HFFc6 (cell line): ENCODE data around the gene APOA5. TPM values are rescaled to one million over a fixed set of nuclear protein-coding genes. Genes with fewer than 3 reads are reported as not detected.

Experiments used
- DNase-seq: peaks from one replicate; pipeline ENCODE4 v3.0.0-alpha.2; 2018
- H3K27ac Mint-ChIP-seq: 2 replicates; pipeline ENCODE4 v1.8.0; 2020; ENCODE audit warnings: mild to moderate bottlenecking, mixed read lengths
- H3K27me3 Mint-ChIP-seq: 2 replicates; pipeline ENCODE4 v1.8.0; 2021; ENCODE audit warnings: mild to moderate bottlenecking, moderate library complexity, mixed read lengths; ENCODE audit not compliant: insufficient read depth
- H3K36me3 Mint-ChIP-seq: 2 replicates; pipeline ENCODE4 v1.8.0; 2021; ENCODE audit warnings: low read depth, mixed read lengths
- H3K4me1 Mint-ChIP-seq: 2 replicates; pipeline ENCODE4 v1.8.0; 2020; ENCODE audit warnings: low read depth, mixed read lengths
- H3K4me3 Mint-ChIP-seq: 2 replicates; pipeline ENCODE4 v1.8.0; 2020; ENCODE audit warnings: mild to moderate bottlenecking, moderate library complexity, mixed read lengths
- H3K9me3 Mint-ChIP-seq: 2 replicates; pipeline ENCODE4 v1.8.0; 2020; ENCODE audit warnings: mild to moderate bottlenecking, mixed read lengths
- long read RNA-seq: library from polyadenylated mRNA; unstranded; transcript quantifications from one replicate; pipeline ENCODE4 v2.0.0, GENCODE V29; 2019
- total RNA-seq, 6 experiments: library from RNA; stranded (reverse); fragmentation: NEBNext Ultra II Directional; extraction: Animal tissue kit (Norgen Biotek cat#: 25700); gene quantifications; 2 replicates in 1 of 6; 3 replicates in 5 of 6; pipeline ENCODE4 v1.2.3, GENCODE V29; 2021
- TF ChIP-seq, protein P1 (sequence below): fragments of 200-600 bp; sonication (generic); IDR thresholded peaks from 2 replicates; pipeline ENCODE4 v1.5.0; 2021; ENCODE audit warnings: antibody characterized with exemption, mild to moderate bottlenecking

APOA5 gene, protein sequence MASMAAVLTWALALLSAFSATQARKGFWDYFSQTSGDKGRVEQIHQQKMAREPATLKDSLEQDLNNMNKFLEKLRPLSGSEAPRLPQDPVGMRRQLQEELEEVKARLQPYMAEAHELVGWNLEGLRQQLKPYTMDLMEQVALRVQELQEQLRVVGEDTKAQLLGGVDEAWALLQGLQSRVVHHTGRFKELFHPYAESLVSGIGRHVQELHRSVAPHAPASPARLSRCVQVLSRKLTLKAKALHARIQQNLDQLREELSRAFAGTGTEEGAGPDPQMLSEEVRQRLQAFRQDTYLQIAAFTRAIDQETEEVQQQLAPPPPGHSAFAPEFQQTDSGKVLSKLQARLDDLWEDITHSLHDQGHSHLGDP
- not detected for total RNA-seq
- long read RNA-seq, result 0 reads

GRCh38 chr11:116791813-116792143 lies at the start of gene APOA5:
Gene APOA5 (minus strand): TSS chr11:116791879. CDS start chr11:116791860, 19 bp downstream.
- Mint-ChIP-seq H3K27ac (no peak within 1 kb of the TSS), H3K4me3 (no peak within 1 kb of the TSS; the same call in 1 of the 2 replicates), H3K4me1 (peaks cover 42% of the 10 kb centered on the region), H3K27me3 (peaks cover 1% of the 10 kb centered on the region; the same call in 1 of the 2 replicates), H3K36me3 (peaks cover 6% of the 10 kb centered on the region), H3K9me3 (no peaks in the 10 kb centered on the region)
- TF ChIP-seq, protein P1, sequence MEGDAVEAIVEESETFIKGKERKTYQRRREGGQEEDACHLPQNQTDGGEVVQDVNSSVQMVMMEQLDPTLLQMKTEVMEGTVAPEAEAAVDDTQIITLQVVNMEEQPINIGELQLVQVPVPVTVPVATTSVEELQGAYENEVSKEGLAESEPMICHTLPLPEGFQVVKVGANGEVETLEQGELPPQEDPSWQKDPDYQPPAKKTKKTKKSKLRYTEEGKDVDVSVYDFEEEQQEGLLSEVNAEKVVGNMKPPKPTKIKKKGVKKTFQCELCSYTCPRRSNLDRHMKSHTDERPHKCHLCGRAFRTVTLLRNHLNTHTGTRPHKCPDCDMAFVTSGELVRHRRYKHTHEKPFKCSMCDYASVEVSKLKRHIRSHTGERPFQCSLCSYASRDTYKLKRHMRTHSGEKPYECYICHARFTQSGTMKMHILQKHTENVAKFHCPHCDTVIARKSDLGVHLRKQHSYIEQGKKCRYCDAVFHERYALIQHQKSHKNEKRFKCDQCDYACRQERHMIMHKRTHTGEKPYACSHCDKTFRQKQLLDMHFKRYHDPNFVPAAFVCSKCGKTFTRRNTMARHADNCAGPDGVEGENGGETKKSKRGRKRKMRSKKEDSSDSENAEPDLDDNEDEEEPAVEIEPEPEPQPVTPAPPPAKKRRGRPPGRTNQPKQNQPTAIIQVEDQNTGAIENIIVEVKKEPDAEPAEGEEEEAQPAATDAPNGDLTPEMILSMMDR, result no peak
- no peak for DNase-seq

DNA sequence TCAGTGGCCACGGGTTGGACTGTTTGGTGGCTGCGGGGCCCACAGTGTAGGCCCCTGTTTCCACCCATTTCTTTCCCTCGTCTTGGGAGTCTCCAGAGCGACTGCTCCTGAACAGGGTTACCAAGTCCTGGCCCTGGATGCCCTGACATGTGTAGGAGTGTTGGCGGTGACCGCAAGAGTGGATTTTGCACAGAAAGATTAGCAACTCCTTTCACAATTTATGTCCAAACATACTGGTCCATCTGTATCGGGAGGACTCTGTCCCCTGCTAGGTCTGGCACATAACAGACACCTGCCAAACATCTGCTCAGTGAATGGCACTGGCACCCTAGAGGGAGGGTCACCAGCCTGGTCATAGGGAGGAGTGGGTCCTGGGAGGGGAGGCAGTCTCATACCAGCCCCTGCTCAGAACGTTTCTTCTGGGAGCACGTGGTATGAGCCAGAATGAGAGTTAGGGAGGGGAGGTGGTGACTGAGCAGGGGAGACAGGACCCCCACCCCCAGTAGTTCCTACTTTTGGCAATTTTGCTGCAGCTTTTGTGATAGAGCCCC lies 49.1 kb upstream of the APOA5 start:
- Mint-ChIP-seq H3K4me3 (no peak overlapping the region), H3K36me3 (peaks cover 1% of the 10 kb centered on the region), H3K4me1 (peaks cover 6% of the 10 kb centered on the region), H3K27me3 (peaks cover 2% of the 10 kb centered on the region), H3K9me3 (no peaks in the 10 kb centered on the region), H3K27ac (no peak overlapping the region)
- TF ChIP-seq, protein P1, result no peak
- DNase-seq, result no peak

DNA sequence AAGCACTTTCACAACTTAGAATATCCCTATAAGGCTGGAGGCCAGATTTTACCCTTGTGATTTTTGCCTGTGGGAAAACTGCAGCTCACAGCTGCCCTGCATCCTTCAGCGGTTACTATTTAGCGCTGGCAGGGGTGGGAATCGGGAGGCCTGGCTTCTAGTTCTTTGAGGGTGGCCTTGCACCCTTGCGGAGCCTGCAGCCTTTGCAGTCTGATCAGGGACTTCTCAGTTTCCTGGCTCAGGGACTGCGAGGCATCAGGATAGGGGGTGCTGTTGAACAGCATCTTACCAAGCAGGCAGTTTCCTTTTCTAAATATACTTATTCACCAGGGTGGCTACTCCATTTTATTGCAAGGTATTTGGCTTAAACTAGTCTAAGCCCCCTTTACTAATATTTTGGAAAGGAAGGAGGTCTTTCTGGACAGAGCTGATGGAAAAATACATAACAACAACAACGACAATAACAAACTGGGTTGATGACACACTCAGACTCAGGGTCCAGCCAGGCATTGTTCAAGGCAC lies 48.6 kb upstream of the APOA5 start:
- no peak overlapping the region for H3K27ac Mint-ChIP-seq
- TF ChIP-seq, protein P1, result peak; percentile 59
- peaks cover 4% of the 10 kb centered on the region; the same call in 1 of the 2 replicates for H3K27me3 Mint-ChIP-seq

DNA sequence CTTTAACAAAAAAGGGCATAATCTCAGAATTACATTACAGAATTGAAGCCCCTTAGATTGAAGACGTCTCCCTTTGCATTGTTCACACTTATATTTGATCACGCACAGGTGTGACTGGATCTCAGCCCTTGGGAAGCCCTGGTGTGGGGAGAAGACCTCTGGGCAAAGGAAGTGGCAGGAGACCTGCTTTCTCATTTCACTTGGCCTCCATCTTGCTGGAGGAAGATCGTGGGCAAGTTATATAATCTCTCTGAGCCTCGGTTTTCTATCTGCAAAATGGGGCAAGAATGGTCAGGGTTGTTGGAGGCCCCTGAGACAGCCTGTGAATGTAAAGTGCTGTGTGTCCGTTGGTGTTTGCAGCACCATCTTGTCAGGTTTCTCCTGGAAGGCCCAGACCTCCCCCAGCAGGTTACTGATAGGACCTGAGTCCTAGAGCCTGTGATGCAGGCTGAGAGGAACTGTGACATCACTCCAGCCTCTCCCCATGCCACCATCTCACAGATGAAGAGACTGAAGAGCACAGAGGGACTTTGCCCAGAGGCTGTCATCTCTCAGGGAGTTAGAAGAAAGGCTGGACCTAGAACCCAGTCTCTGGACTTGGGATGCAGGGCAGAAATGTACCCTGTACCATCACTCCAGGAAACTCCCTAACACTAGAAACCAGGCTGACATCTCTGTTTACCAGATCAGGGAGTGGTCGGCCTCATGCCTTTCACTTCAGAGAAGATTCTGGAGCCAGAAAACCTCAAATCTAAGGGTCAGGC lies 46.8 kb upstream of the APOA5 start:
- no peak for DNase-seq
- TF ChIP-seq, protein P1, result no peak
- H3K4me3 Mint-ChIP-seq, result no peak overlapping the region
- H3K9me3 Mint-ChIP-seq, result no peaks in the 10 kb centered on the region
- H3K36me3 Mint-ChIP-seq, result no peaks in the 10 kb centered on the region
- peaks cover 4% of the 10 kb centered on the region; the same call in 1 of the 2 replicates for H3K27me3 Mint-ChIP-seq
- no peak overlapping the region for H3K27ac Mint-ChIP-seq
- peaks cover 10% of the 10 kb centered on the region for H3K4me1 Mint-ChIP-seq

More for the DNA sequence above, 48.6 kb upstream of the APOA5 start:
- Mint-ChIP-seq H3K36me3 (no peaks in the 10 kb centered on the region; the same call in 1 of the 2 replicates), H3K4me1 (peaks cover 10% of the 10 kb centered on the region), H3K4me3 (no peak overlapping the region), H3K9me3 (no peaks in the 10 kb centered on the region)
- DNase-seq, result no peak

DNA sequence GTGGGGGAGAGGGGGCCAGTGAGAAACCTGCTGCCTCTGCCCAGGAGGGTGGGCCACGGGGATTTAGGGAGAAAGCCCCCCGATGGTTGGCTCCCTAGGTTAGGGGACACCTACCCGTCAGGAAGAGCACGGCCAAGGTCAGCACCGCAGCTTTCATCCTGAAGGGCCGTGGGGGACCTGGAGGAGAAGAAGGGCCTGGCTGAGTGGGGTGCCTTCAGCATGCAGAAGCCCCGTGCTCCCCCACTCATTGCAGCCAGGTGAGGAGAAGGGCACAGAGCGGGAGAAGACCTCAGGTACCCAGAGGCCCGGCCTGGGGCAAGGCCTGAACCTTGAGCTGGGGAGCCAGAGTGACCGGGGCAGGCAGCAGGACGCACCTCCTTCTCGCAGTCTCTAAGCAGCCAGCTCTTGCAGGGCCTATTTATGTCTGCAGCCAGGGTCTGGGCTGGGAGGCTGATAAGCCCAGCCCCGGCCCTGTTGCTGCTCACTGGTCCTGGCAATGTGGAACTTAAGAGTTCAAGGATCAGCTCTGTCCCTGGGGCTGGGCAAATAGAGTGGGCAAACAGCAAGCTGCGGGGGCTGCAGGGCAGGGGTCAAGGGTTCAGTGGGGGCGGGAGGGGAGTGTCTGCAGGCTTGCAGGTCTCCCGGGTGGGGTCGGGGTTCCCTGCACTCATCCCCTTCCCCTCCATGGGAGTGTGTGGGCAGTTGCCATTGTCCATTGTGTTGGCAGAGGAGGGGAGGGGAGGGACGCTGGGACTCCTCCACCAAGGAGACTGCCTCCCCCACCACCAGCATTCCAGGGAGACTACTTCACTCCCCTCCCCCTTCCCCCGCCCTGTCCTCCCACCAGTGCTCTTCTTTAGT lies 45.8 kb upstream of the APOA5 start, which contains the start of gene APOA1:
Gene APOA1 (minus strand): TSS at position 392 of the 861 bp plus-strand sequence. CDS start 235 bp downstream, at position 157.
- H3K27ac Mint-ChIP-seq, result no peak within 1 kb of the TSS
- no peak for DNase-seq

More for the DNA sequence above, 45.8 kb upstream of the APOA5 start, which contains the start of gene APOA1:
- no peaks in the 10 kb centered on the region for H3K36me3 Mint-ChIP-seq
- H3K4me3 Mint-ChIP-seq, result no peak within 1 kb of the TSS
- H3K4me1 Mint-ChIP-seq, result peaks cover 10% of the 10 kb centered on the region
- no peaks in the 10 kb centered on the region for H3K9me3 Mint-ChIP-seq
- H3K27me3 Mint-ChIP-seq, result peaks cover 4% of the 10 kb centered on the region; the same call in 1 of the 2 replicates
- TF ChIP-seq, protein P1, result no peak
